ENCODE data around the gene TOX3.

The TOX3 gene

DNA sequence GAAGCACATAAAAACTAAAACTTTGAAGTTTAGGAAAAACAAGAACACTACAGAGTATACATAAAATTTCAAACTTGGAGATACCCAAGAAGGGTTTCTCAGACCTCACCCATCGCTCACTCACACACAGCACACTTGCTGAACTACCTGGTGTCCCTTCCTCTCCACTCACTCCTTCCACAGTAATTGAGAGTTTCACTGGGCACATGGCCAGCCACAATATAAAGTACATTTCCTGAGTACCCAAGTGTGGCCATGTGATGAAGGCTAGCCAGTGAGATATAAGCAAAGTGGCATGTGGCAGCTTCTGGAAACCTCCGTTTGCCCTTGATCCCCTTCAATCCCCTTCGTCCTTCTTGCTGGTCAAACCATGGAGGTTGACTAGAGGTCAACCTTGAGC, 11.9 kb downstream of the TOX3 start:
- FAIRE-seq = no peak

DNA sequence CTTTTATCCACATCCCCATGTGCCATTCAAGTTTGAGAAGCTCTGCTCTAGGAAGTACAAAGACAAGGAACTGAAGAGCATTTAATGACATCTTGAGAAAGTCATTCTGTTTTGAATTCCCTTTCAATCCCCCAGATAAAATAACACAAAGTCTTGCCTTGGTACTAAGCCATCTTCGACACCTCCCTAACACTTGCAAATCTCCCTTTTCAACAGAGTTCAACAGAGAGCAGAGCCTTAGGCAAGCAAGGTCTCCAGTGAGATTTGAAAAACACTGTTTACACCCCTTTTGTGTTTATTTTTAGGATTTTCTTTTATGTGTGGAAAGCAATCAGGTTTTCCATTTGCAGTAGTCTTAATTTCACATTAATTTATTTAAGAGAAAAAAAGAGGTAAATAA, 13.6 kb downstream of the TOX3 start:
- FAIRE-seq = no peak

DNA sequence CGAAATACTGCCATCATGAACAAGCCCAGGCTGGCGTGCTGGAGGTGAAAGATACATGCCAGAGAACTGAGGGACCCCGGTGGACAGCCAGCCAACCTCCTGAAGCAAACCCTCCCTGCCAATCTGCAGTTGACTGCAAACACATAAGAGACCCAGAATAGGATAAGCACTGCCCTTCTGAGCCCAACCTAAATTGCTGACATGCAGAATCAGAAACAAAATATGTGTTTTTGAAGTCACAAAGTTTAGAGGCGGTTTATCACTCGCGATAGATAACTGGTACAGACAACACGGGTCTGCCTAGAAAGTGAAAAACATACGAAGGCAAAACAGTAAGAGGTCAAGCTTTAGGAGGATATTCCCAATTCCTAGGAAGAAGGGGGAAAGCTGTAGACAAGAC, 14.6 kb downstream of the TOX3 start:
- no peak for FAIRE-seq

DNA sequence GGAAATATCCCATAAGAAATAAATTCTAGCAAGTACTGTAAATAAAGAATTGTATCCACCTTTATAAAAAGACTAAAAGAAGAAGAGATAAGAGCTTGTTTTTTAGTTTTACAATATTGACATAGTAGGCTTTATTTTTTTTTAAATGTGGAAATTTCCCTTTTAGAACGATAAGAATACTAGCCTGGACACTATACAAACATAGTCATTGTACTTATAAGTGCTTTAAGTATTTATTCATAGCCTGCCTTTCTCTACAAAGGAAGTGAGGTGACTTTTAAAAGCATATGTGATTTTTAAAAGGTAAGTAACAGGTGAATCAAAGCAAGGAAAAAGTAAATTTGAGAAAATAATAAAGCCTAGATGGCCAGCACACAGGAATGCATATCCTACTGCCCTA, 17.7 kb downstream of the TOX3 start:
- peak; percentile 41 for FAIRE-seq

DNA sequence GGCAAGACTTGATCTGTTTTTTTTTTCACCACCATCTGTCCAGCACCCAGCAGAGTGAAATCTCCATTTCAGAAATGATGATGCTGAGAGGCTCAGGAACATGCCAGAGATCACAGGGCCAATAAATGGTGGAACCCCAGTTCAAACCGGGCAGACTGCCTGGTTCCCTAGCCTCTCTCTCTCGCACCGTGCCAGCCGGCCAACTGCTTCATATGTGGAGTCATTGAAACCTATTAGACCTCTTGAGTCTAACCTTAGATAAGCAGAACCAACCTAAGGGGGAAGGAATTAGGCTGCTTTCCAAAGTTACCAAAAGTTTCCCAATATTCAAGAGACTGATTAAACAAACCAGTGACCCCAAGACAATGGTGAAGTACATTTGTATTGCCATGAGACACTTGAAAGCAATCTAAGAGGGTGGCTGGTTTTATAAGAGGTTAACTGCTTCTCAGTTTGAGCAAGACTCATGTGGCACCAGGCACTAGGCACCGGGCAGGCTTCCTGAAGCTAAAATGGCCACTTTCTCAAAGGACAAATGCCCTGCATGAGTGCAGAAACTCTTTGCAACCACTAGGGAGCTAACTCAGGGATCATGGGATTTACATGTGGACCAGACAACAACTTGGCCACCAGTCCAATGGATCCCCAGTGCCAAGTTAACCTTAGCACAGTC, 18.4 kb downstream of the TOX3 start:
- FAIRE-seq = no peak

DNA sequence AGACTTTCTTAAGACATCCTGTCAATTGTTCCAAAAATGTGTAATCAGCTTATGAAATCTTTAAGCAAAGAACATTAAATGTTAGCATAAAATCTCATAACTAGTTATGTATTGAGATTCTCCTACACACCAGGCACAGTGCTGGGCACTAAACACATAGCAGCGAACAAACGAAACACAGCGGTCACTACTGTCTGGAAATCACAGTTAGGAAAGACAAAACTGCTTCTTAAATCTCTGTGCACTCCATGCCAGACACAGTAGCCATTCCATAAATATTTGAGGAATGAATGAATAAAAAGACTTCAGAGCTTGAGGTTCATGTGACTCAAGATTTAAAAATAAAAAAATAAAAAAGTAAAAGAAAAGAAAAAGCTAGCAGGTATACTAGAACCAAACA, 20.1 kb downstream of the TOX3 start:
- no peak for FAIRE-seq

DNA sequence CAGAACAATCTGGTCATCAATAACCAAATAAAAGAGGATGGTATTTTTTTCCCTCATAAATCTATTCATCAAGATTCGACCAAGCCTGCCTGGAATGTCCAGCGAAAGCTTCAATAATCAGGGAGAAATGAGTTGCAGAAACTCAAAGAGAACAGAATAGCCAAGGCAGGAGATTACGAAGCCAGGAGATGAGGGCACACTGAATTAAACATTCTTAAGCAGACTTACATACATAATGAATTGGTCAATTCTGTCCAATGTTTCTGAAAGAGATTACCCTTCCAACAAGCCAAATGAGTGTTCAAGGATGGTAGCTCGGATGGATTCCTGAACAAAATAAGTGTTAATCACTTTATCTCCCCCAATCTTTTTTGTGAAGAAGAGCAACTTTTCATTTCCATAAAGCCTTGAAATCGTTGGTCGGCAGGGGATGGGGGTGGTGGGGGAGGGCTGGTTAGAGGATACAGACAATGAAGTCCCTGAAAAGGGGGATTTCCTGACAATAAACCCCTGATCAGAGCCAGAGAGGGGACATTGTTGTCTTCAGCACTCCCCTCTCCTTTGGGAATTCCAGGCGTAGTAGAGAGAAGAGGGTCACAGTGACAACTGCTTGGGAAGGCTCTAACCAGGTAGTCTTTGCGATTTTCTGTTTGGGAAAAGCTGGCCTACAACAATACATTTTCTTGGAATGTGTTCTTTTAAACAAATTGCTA, 20.7 kb downstream of the TOX3 start:
- no peak for FAIRE-seq

DNA sequence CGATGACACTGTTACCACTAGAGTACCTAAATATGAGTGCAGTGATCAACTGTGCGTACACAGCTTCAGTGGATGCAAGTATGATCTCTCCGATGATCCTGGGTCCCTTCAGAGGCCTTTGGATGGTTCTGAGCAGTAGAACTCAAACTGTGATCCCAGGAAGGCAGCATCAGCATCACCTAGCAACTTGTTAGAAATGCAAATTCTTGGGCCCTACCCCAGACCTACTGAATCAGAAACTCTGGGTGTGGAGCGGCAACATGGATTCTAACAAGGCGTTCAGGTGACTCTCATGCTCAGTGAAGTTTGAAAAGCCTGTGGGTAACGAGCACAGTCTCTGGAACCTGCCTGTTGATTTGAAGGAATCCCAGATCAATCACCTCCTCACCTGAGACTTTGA, 25.4 kb downstream of the TOX3 start:
- no peak for FAIRE-seq

DNA sequence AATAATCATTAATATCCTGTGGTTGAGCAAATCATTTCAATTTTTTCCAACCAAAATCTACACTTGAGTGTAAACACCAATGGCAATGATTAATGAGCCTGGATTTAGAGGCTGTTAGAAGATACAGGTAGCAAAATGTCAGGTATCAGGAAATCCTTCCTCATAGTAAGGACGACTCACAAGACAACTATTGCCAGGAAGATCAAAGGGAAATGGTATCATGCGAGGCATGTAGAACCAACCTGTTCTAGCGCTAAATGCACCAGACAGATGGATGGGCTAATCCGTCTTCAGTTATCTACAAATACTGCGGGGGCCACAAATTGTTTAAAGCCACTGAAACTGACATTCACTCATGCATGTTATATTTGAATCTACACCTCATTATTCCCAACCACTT, 28.1 kb downstream of the TOX3 start:
- FAIRE-seq = no peak

DNA sequence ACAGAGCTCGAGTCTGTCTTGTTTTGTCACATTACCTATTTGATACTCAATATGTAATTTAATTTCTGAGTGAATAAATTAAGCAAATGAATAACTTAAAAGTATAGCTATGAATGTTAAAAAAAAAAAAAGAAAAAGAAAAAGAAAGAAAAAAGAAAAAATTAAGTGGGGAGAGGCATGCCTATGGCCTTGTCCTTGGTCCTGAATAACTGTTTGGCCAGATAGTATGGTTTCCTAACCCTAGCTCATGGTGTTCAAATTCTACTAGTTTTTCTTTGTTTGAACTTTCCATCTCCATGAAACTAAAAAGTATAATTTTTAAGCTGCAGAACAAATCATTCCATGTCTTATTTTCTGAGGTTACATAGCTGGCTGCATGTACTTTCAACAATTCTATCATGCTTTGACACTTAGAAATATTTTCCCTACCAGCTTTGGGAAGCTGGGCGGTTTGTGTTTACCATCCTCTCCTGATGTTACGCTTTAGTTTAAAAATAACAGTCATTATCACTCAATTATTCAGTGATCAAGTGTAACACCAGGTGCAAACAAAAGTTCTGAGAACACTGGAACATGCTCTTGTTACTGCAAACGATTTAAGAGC, 31.8 kb downstream of the TOX3 start:
- peak; percentile 21 for FAIRE-seq

DNA sequence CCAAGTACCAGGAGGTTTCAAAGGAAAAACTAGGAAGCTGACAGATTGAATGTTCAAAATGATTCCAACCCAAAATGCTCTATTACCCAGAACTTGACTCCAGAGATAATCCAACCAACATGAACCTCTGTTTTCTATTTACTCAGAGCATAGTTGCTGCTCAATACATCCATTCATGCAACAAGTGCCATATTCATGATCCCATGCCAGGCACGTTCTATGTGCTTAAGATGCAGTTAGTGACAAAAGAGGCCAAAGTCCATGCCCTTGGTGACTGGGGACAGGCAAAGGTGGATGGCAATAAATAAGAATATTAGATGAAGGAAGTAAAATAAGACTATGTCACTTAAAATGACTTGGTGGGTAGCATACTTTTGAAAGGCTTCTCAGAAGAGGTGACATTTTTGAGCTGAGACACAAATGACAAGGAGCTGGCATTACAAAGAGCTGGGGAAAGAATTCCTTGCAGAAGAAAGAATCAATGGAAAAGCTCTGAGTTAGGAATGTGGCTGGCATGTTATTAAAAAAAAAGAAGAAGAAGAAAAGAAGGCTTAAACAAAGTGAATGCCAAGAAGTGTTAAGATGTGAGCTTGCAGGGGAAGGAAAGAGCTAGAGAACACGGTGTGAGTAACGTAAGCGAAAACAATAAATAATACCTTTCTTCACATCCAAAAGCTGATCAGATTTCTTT, 34.5 kb downstream of the TOX3 start:
- FAIRE-seq = no peak

DNA sequence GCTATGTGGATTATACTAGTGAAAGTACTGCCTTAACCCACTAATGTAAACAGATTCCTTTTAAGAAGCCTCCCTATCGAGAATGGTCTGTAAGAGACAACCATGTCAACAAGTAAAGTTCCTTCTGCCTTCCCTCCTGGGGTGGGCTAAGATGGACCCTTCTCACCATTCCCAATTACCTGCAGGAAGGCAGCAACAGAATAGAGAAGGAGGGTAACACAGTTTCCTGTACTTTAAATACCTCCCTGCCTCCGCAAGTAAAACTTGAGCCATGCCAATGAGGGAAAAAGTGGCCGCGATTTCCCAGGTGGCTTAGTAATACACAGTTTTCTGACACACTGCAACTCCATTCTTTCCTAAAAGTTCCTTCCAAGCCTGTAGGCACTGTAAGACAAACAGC, 45.2 kb downstream of the TOX3 start:
- no peak for FAIRE-seq

DNA sequence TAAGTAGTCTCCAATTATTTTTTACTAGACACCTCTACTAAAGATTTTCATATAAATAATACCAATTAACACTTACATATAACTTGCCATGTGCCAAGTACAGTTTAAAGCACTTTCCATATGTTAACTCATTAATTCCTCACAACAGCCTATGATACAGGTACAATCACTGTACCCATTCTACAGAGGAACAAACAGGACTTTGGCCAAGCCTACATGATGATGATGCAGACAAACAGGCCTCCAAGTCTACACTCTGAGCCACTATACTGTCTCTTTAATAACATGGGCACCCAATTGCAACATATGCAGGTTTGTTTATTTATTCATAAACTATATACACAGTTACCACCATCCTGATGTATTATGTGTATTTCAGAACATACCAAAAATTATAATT, 46.0 kb downstream of the TOX3 start:
- no peak for FAIRE-seq

DNA sequence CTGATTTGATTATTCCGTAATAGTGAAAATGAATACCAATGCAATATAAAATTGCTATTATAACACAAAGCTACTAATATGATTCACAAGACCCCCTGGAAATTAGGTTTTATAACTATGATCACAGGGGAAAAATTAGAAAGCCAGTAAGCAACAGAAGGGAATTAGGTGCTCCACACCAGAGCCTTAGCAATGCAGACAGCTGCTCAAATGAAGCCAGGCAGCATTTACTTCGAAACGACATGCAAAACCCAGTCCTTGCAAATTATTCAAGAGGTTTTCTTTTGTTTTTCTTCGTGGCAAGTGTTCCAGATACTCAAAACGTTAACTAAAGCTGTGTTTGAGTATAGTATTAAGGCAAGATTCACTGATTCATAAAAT, 47.9 kb downstream of the TOX3 start:
- no peak for FAIRE-seq

DNA sequence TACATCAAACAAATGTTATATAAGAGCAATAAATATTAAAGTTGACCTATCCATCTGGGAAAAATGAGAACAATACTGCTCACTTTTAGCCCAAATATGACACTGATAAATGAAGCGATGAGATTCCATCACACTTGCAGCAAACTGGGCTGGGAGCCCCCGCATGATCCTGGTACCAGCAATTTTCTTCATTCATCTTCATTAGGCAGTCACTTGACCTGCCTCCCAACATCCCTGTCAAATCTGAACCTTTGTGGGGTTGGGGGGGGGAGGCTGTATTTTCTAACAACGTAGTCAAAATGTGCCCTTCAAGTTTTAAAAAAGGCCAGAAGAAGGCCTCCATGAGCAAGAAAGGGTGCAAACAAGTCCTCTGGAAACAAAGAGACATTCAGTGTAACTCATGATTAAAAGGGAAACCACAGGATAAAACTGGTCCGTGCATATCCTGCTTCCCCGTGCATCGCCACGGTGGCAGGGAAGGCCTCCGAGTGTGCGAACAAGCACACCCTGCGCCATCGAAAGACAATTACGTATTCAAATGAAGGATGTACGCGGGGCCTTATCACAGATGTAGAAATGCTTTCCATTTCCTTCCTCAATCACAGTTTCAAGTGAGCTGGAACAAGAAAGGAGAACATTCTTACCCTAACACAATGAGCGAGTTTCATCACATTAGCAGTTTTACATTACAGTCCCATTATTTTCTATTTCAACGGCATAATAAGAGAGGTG, 48.4 kb downstream of the TOX3 start:
- FAIRE-seq = no peak

DNA sequence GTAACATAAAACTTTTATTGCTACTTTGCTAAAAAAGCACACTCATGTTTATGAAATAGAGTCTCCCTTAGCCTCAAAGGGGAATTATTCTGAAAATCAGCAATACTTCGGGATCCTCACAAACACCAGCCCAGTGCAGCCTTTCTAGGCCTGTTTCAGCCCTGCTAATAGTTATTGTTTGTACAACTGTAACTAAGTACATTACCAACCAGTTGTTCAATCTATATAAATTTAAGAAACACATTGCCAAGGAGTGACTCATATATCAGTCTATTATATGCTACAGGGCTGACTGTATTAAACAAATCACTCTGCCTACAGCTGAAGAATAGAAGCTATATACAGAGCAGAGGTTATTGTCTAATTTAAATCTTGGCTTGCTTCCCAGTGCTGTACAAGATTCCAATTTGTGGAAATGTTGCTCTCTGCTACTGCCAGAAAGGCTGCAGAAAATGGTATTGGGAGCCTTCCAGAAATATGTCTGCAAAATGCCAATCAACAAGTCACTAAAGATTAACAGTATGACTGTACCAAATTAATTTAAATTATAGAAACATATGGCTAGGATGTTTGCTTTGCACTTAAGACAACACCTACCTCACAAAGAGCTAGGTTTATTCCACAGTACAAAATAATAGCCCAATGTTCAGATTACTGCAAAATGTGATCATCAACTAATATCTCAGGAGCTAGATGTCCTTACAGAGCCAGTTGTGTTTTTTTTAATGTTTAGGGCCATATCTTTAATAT, 49.7 kb downstream of the TOX3 start:
- peak; percentile 45 for FAIRE-seq

DNA sequence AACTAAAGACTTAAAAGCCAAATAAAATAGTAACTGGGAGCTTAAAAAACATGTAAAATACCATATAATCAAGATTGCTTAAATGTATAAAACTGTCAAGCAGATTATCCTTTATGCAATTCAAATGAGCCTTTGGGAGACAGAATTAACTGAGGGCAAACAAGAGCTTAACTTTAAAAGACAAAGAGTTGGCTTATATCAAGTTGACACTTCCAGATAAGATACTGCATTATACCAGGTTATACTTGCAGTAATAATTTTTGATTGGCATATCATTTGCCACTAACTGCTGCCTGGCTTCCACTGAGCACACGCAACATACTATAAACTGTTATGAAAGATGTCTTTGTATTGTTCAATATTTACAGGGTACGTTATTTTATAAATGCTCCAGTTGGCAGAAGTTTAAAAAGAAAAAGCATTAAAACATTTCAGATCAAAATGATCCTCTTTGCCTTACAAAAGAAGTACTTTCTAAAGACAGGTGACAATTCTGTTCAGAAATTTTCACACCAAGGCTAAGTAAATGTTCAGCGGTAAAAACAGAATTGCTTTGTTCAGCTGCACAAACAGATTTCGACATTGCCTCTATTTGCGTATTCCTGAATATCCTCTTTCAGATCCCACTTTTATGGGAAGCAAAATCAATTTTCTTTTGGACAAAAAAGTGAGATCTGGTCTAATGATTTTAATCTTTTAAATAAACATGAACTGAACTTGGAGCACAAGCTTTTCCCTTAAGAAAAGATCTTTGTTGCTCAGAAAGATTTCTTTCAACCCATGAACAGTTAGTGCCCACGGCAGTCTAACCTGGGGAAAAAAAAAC, 50.7 kb downstream of the TOX3 start:
- FAIRE-seq = peak; percentile 84

DNA sequence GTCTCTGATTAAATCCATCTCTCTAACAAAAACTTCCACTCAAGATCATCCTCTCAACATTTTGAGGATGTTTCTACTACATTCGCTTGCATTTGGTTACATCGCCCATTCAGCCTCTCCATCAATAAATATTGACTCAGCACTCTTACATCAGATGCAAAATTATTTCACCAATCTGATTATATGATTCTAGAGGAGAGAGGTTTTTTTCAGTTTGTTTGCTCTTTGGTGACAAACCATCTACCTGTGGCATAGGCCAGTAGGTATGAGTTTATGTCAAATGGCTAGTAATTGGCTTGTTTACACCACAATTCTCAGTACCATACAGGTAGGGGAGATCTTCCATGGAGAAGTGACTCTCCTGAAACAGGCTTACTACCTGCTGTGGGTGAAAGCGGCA, 52.3 kb downstream of the TOX3 start:
- FAIRE-seq = no peak

DNA sequence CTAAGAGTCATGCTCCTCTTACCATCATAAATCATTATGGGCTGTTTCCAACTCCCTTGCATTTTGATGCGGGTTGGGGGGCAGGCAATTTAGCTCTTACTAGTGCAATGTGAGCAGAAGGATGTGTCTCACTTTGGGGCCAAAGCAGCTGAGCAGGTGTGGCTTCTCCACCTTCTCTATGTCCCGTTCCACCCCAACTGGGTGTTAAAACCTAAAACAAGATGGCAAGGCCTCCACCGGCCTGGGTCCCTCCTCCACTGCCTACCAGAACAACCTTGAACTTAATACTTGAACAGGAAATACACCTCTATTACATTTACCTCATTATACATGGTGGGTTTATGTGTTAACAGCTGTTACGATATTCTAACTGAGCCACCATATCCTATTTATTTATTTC, 52.8 kb downstream of the TOX3 start:
- no peak for FAIRE-seq

DNA sequence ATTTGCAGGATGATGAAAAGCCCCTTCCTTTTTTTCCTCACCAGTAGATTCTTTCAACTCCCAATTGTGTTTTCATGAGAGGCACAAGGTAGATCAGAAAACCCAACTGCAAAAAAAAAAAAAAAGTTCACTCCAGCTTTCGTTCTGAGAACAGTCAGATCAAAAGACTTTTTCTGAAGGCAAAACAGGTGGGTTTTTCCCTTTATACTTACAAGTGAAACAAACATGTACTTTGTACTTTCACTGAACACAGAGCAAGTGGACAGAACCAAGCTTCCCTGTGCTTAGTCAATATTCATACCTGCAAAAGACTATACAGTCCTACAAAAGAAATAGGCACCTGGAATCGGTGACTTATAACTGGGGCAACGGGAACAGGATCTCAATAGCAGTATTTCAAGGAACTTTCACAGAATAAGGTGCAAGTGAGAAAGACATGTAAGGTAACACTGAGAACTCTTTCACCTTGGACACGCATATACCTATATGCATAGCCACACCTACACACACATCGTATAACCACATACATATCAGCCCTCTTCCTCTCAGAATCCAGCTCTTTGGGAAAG, 54.1 kb downstream of the TOX3 start:
- FAIRE-seq = no peak

DNA sequence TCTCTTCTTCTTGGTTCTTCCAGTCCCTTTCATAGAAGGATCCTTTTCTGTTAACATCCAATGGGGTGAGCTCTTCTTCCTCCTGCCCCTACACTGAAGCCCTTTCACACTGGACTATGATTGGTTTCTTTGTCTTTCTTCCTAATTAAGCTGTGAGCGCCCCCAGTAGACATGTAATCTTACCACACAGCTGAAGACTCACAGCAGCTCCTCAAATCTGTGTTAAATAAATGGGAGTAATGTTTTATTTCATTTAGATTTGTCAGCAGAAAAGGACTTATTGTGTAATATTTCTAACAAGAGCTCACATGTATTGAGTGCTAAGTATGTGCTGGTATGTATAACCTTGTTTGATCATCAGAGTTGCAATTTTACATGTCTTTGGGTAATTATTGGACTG, 55.7 kb downstream of the TOX3 start:
- FAIRE-seq = no peak

Data from islet of Langerhans (tissue), 1 donor.